Endodermal cell (in vitro differentiated cells): ENCODE results near the gene GAB3. TPM values are rescaled to one million over a fixed set of nuclear protein-coding genes. Genes with fewer than 3 reads are reported as not detected.
"Not testable (repeated sequence)": the region's sequence is repeated elsewhere in the genome, so short reads cannot be mapped to it uniquely, and the experiment has no call there.

Source experiments
- DNase-seq: peaks from one replicate; pipeline ENCODE4 v3.0.0-alpha.2; 2017
- H3K27ac ChIP-seq: 2 replicates; pipeline ENCODE4 v1.5.1; 2013; ENCODE audit warnings: mild to moderate bottlenecking, low read depth, low read length, moderate library complexity
- H3K27me3 ChIP-seq: 2 replicates; pipeline ENCODE4 v1.6.1; 2013; ENCODE audit warnings: mild to moderate bottlenecking, low read length, moderate library complexity; ENCODE audit not compliant: insufficient read depth, control insufficient read depth, poor library complexity, severe bottlenecking
- H3K36me3 ChIP-seq: 2 replicates; pipeline ENCODE4 v1.7.0; 2013; ENCODE audit warnings: mild to moderate bottlenecking, low read length, moderate library complexity; ENCODE audit not compliant: control insufficient read depth, insufficient read depth
- H3K4me1 ChIP-seq: one replicate; pipeline ENCODE4 v1.7.0; 2013; ENCODE audit warnings: low read length; ENCODE audit not compliant: control insufficient read depth, insufficient read depth
- H3K4me3 ChIP-seq: 2 replicates; pipeline ENCODE4 v1.5.1; 2013; ENCODE audit warnings: mild to moderate bottlenecking, low read length, moderate library complexity
- H3K9ac ChIP-seq: 2 replicates; pipeline ENCODE4 v1.6.1; 2013; ENCODE audit warnings: mild to moderate bottlenecking, low read length, moderate library complexity; ENCODE audit not compliant: poor library complexity, severe bottlenecking; ENCODE audit errors: extremely low read depth
- H3K9me3 ChIP-seq: 2 replicates; pipeline ENCODE4 v1.6.1; 2013; ENCODE audit warnings: mild to moderate bottlenecking, low read length, moderate library complexity; ENCODE audit not compliant: control insufficient read depth
- H3K27ac Mint-ChIP-seq: 2 replicates; pipeline ENCODE4 v1.8.0; 2020; ENCODE audit warnings: mixed read lengths
- H3K27me3 Mint-ChIP-seq: 2 replicates; pipeline ENCODE4 v1.8.0; 2021; ENCODE audit warnings: mild to moderate bottlenecking, mixed read lengths; ENCODE audit not compliant: insufficient read depth
- H3K36me3 Mint-ChIP-seq: 2 replicates; pipeline ENCODE4 v1.8.0; 2020; ENCODE audit warnings: low read depth, mixed read lengths
- H3K4me1 Mint-ChIP-seq: 2 replicates; pipeline ENCODE4 v1.8.0; 2020; ENCODE audit warnings: mixed read lengths
- H3K4me3 Mint-ChIP-seq: 2 replicates; pipeline ENCODE4 v1.8.0; 2020; ENCODE audit warnings: mild to moderate bottlenecking, moderate library complexity, mixed read lengths
- H3K9me3 Mint-ChIP-seq: 2 replicates; pipeline ENCODE4 v1.8.0; 2020; ENCODE audit warnings: mild to moderate bottlenecking, mixed read lengths
- WGBS, 2 experiments: methylation state at CpG; one replicate each; pipeline versions ENCODE4 v1.1.5 to v1.1.7; 2013; ENCODE audit warnings: missing lambda C conversion rate in 2 of 2, mixed read lengths in 1 of 2; ENCODE audit not compliant: insufficient coverage in 1 of 2, insufficient read length in 1 of 2; 5-methylcytosine and 5-hydroxymethylcytosine counted together
- total RNA-seq, 2 donors: library from RNA; stranded (reverse); fragmentation: NEBNext Ultra II Directional in 1 of 2; extraction: Animal tissue kit (Norgen Biotek cat#: 25700) in 1 of 2; gene quantifications; 2 replicates in 1 of 2; 3 replicates in 1 of 2; pipeline ENCODE4 v1.2.1, GENCODE V29; 2021

The GAB3 gene
- total RNA-seq, 2 donors from 2014 or later, result 0.13 to 0.55 TPM

DNA sequence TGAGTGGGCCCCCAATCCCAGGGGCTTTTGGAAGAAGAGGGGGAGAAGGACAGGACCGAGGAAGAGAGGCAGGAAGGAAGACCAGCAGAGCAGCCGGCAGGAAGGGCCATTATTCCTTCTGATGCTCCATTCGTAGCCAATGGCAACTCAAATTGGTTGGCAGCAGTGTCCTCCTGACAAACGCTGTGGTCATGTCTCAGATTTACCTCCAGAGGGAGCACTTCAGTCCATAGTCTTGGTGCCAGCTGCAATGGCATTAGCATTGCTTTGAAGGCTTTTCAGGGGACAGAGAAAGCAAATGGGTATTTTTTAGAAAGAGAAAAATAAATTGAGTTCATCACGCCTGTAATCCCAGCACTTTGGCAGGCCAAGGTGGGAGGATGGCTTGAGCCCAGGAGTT is 121.9 kb downstream of the GAB3 start:
- H3K9me3 Mint-ChIP-seq, H3K36me3 Mint-ChIP-seq, DNase-seq, H3K4me1 Mint-ChIP-seq, H3K4me3 ChIP-seq, H3K9me3 ChIP-seq, H3K36me3 ChIP-seq, H3K4me1 ChIP-seq, H3K27me3 ChIP-seq, H3K4me3 Mint-ChIP-seq, H3K9ac ChIP-seq, H3K27ac Mint-ChIP-seq, H3K27ac ChIP-seq, H3K27me3 Mint-ChIP-seq: not testable (repeated sequence)
- no CpG with 5 or more reads among the region's 5 CpGs for WGBS, 2 experiments

Other genes starting within 250 kb of the GAB3 start
- gene FAM3A, start 234.8 kb downstream of the GAB3 start, total RNA-seq, result 10 to 100 TPM; 23.6 to 24.3 TPM
- gene G6PD, start 204.2 kb downstream of the GAB3 start, total RNA-seq, result 10 to 100 TPM; 71.7 to 81.4 TPM
- 10 to 100 TPM; 19.8 to 20.3 TPM for gene IKBKG, start 203.5 kb downstream of the GAB3 start, total RNA-seq
- gene CTAG1A, start 165.9 kb downstream of the GAB3 start, total RNA-seq, result not detected
- not detected for gene CTAG1B, start 131.8 kb downstream of the GAB3 start, total RNA-seq
- not detected for gene CTAG2, start 97.5 kb downstream of the GAB3 start, total RNA-seq
- gene DKC1, start 11.8 kb upstream of the GAB3 start, total RNA-seq, result 10 to 100 TPM; 66.5 to 70.8 TPM
- 10 to 100 TPM; 13.7 to 15.7 TPM for gene MPP1, start 54.4 kb upstream of the GAB3 start, total RNA-seq
- not detected for gene SMIM9, start 83.6 kb upstream of the GAB3 start, total RNA-seq
- gene F8A1, start 135.3 kb upstream of the GAB3 start, total RNA-seq, result 10 to 100 TPM; 23.2 to 27.7 TPM